Endothelial cell of umbilical vein (primary cell): ENCODE data around the gene FANK1.

Experiments
- EZH2 ChIP-seq: IDR thresholded peaks from 2 replicates; pipeline ENCODE4 v1.6.1; 2012; ENCODE audit warnings: borderline replicate concordance, low read depth, mild to moderate bottlenecking, moderate library complexity, low read length, inconsistent platforms; ENCODE audit not compliant: severe bottlenecking
- FOS ChIP-seq: IDR thresholded peaks from 2 replicates; pipeline ENCODE4 v1.6.1; 2011; ENCODE audit warnings: mild to moderate bottlenecking, low read length, moderate library complexity, borderline replicate concordance; ENCODE audit not compliant: insufficient read depth
- POLR2A ChIP-seq: IDR thresholded peaks from 2 replicates; pipeline ENCODE4 v1.6.1; 2012; ENCODE audit warnings: low read depth, mild to moderate bottlenecking, control low read depth, low read length
- POLR2AphosphoS5 ChIP-seq: IDR thresholded peaks from 2 replicates; pipeline ENCODE4 v1.6.1; 2012; ENCODE audit warnings: low read depth, mild to moderate bottlenecking, control low read depth, low read length, moderate library complexity; ENCODE audit not compliant: insufficient read depth
- TF ChIP-seq, protein P1 (sequence below), 2 donors: IDR thresholded peaks; 1 replicate in 1 of 2; 2 replicates in 1 of 2; pipeline ENCODE4 v1.5.1; 2011; ENCODE audit warnings: low read length in 2 of 2, mild to moderate bottlenecking in 2 of 2, moderate library complexity in 2 of 2, control low read depth in 1 of 2, inconsistent platforms in 1 of 2, low read depth in 1 of 2; ENCODE audit not compliant: insufficient read depth in 1 of 2; ENCODE audit errors: extremely low read depth in 1 of 2
- TF ChIP-seq, protein P2 (sequence below): IDR thresholded peaks from 2 replicates; pipeline ENCODE4 v1.6.1; 2011; ENCODE audit not compliant: insufficient read depth, insufficient read length

DNA sequence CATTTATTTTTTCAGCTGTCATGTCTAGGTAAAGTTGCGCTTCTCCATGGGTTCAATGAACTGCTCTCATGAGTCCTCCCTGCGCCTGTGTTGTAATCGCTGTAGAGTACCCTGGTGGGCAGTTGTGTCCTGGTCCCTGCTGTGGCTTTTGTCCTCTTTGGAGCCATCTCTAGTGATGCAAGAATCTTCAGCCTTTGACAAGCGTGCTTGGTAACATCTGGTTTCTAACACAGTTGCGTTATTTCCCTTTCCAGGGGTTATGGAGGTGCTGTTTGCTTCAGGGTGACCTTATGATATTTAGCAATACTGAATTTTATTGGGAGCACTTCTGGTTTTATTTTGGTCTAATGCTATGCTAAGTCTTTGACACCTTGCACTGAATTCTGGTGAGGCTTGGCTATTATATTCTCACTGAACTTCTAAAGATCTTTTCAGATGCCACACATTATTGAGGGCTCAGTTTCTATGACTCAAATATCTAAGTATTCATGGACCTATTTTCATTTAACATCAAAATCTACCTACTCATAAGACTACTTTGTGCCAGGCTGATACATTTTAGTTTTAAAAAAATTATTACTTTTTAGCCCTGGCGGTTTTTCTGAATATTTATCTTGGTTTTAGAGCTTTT is 88.6 kb downstream of the FANK1 start:
- TF ChIP-seq, protein P1, sequence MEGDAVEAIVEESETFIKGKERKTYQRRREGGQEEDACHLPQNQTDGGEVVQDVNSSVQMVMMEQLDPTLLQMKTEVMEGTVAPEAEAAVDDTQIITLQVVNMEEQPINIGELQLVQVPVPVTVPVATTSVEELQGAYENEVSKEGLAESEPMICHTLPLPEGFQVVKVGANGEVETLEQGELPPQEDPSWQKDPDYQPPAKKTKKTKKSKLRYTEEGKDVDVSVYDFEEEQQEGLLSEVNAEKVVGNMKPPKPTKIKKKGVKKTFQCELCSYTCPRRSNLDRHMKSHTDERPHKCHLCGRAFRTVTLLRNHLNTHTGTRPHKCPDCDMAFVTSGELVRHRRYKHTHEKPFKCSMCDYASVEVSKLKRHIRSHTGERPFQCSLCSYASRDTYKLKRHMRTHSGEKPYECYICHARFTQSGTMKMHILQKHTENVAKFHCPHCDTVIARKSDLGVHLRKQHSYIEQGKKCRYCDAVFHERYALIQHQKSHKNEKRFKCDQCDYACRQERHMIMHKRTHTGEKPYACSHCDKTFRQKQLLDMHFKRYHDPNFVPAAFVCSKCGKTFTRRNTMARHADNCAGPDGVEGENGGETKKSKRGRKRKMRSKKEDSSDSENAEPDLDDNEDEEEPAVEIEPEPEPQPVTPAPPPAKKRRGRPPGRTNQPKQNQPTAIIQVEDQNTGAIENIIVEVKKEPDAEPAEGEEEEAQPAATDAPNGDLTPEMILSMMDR (IDR thresholded peaks at IDR 0.05; ENCODE audit: extremely low read depth in 1 of 2, insufficient read depth in 1 of 2, low read depth in 1 of 2, low read length in 2 of 2): no peak
- TF ChIP-seq POLR2A (no peak), FOS (no peak), POLR2AphosphoS5 (no peak), EZH2 (no peak)
- TF ChIP-seq, protein P2, sequence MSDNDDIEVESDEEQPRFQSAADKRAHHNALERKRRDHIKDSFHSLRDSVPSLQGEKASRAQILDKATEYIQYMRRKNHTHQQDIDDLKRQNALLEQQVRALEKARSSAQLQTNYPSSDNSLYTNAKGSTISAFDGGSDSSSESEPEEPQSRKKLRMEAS: no peak
